OCI-LY3 (cell line): ENCODE data around the gene SUN5.

Experiments used
- H2AFZ ChIP-seq: fragments of 200-600, 300-600 bp; shearing (Covaris generic); 2 replicates; pipeline ENCODE4 v1.6.0; 2014; ENCODE audit warnings: antibody characterized with exemption, low read depth, low read length
- H3K27ac ChIP-seq: fragments of 200-600, 300-600 bp; sonication (generic); 2 replicates; pipeline ENCODE4 v1.5.1; 2014; ENCODE audit warnings: mild to moderate bottlenecking, low read length, moderate library complexity, mixed read lengths
- H3K27me3 ChIP-seq: fragments of 200-600, 300-600 bp; sonication (generic); 2 replicates; pipeline ENCODE4 v1.6.1; 2014; ENCODE audit warnings: low read depth, low read length, mixed read lengths
- H3K36me3 ChIP-seq: fragments of 200-600, 300-600 bp; sonication (generic); replicated peaks from 2 replicates; pipeline ENCODE3; 2014; ENCODE audit warnings: low read depth, low read length, mixed read lengths
- H3K4me1 ChIP-seq: fragments of 300-600, 200-600 bp; sonication (generic); 2 replicates; pipeline ENCODE4 v1.6.1; 2014; ENCODE audit warnings: low read length, mixed read lengths
- H3K4me2 ChIP-seq: fragments of 200-600, 300-600 bp; sonication (generic); 2 replicates; pipeline ENCODE4 v1.6.1; 2014; ENCODE audit warnings: low read length, mixed read lengths
- H3K4me3 ChIP-seq: fragments of 300-600, 200-600 bp; sonication (generic); 2 replicates; pipeline ENCODE4 v1.5.1; 2014; ENCODE audit warnings: antibody characterized with exemption, mild to moderate bottlenecking, low read length, moderate library complexity
- H3K79me2 ChIP-seq: fragments of 300-600, 200-600 bp; shearing (Covaris generic); 2 replicates; pipeline ENCODE4 v1.6.1; 2014; ENCODE audit warnings: mild to moderate bottlenecking, low read length, mixed read lengths
- H3K9ac ChIP-seq: fragments of 300-600, 200-600 bp; shearing (Covaris generic); 2 replicates; pipeline ENCODE4 v1.6.0; 2014; ENCODE audit warnings: mild to moderate bottlenecking, low read length, moderate library complexity
- H3K9me3 ChIP-seq: fragments of 200-600, 300-600 bp; shearing (Covaris generic); 2 replicates; pipeline ENCODE4 v1.6.1; 2014; ENCODE audit warnings: low read length, mixed read lengths; ENCODE audit not compliant: insufficient read depth
- H4K20me1 ChIP-seq: fragments of 200-600, 300-600 bp; sonication (generic); 2 replicates; pipeline ENCODE4 v1.6.1; 2016; ENCODE audit warnings: low read length, mixed read lengths; ENCODE audit not compliant: insufficient read depth
- EZH2phosphoT487 ChIP-seq: fragments of 200-600 bp; shearing (Covaris generic); IDR thresholded peaks from 2 replicates; pipeline ENCODE4 v1.6.1; 2018; ENCODE audit warnings: antibody characterized with exemption, mixed run types, low read depth
- TF ChIP-seq, protein P1 (sequence below): fragments of 200-600, 300-600 bp; sonication (generic); IDR thresholded peaks from 2 replicates; pipeline ENCODE4 v1.5.1; 2014; ENCODE audit warnings: antibody characterized with exemption, low read length, low read depth

Gene SUN5

DNA sequence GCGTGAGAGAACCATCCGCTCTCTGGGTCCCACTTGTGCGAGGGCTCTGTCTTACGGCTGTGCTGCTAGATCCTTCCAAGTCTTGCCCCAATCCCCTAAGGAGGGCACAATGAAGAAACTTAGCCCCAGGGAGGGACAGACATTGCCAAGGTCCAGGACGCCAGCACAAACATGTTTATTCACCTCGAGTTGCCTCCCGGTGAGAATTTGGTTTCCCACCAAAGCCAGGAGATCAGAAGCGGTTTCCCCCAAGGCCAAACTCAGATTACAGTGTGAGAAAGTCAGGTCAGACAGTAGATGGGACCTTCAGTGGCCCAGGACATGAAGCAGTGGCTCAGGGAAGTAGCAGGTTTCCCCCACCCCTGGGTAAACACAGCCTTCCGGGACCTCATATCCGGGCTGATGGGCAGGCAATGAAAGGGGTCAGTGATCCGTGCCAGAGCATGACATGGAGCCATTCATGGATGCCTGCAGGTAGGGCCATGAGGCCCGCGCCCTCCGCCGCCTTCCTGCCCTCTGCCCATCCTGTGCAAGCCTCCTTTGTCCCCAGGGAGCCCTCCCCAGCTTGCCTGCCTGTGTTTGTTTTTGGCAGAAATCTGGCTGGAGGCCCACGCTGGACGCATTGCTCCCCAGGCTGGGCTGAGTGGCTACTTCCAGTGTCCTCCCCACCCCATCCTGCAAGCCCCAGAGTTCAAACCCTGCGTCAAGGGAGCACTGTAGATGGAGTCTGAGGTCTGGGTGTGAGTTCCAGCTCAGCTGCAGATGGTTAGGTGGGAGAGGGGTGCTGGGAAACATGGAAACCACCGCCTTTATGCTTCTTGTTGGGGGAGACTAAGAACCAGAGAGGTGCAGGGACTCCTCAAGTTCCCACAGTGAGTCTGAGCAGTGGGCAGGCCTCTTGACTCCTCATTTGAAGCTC, 5.2 kb upstream of the SUN5 start:
- no peak overlapping the region for H2AFZ ChIP-seq
- H3K4me2 ChIP-seq, result no peak overlapping the region
- H3K36me3 ChIP-seq, result no peaks in the 10 kb centered on the region
- no peak overlapping the region for H3K27ac ChIP-seq
- no peaks in the 10 kb centered on the region for H3K4me1 ChIP-seq
- no peaks in the 10 kb centered on the region for H3K9me3 ChIP-seq
- TF ChIP-seq, protein P1, sequence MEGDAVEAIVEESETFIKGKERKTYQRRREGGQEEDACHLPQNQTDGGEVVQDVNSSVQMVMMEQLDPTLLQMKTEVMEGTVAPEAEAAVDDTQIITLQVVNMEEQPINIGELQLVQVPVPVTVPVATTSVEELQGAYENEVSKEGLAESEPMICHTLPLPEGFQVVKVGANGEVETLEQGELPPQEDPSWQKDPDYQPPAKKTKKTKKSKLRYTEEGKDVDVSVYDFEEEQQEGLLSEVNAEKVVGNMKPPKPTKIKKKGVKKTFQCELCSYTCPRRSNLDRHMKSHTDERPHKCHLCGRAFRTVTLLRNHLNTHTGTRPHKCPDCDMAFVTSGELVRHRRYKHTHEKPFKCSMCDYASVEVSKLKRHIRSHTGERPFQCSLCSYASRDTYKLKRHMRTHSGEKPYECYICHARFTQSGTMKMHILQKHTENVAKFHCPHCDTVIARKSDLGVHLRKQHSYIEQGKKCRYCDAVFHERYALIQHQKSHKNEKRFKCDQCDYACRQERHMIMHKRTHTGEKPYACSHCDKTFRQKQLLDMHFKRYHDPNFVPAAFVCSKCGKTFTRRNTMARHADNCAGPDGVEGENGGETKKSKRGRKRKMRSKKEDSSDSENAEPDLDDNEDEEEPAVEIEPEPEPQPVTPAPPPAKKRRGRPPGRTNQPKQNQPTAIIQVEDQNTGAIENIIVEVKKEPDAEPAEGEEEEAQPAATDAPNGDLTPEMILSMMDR, result no peak
- TF ChIP-seq EZH2phosphoT487, result no peak
- no peak overlapping the region for H3K4me3 ChIP-seq
- H3K79me2 ChIP-seq, result no peaks in the 10 kb centered on the region
- peaks cover 16% of the 10 kb centered on the region for H3K27me3 ChIP-seq
- H4K20me1 ChIP-seq, result no peaks in the 10 kb centered on the region
- H3K9ac ChIP-seq, result no peak overlapping the region

DNA sequence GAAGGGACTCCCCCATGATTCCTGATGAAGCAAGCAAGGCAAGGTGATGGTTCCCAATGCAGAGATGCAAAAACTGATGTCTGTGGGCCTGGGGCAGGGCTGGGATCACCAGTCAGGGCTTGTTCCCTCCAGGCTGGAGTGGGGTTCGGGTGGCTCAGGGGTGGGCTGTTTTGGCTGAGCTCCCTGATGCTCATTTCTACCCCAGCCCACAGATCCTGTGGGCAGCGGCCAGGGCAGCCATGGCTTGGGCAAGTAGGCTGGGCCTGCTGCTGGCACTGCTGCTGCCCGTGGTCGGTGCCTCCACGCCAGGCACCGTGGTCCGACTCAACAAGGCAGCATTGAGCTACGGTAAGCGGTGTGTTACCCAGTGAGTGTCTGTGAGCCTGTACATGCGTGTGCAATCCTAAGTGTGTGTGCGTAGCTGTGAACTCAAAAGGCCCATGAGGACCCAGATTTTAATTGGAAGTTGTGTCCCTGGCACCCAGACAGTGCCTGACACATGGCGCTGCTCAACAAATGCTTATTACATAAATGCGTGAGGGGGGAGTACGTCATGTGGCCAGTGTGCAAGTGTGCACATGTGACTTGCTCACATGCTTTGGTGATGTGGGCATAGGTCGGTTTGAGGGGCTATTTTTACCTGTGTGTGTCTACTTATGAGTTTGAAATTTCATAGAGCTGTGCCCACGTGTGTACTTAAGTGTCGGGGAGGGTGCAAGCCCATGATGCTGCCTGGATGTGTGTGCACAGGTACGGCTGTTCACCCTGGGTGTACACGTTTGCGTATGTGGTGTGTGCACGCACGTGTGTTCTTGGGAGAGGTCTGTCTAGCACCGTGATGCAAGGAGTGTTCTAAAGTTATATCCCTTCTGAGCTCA, 4.3 kb upstream of the SUN5 start:
- no peaks in the 10 kb centered on the region for H3K79me2 ChIP-seq
- H3K27ac ChIP-seq, result no peak overlapping the region
- H3K36me3 ChIP-seq, result no peaks in the 10 kb centered on the region
- H3K9ac ChIP-seq, result no peak overlapping the region
- no peak overlapping the region for H2AFZ ChIP-seq
- TF ChIP-seq, protein P1, result no peak
- no peak for TF ChIP-seq EZH2phosphoT487
- H3K4me3 ChIP-seq, result no peak overlapping the region
- H4K20me1 ChIP-seq, result no peaks in the 10 kb centered on the region
- no peaks in the 10 kb centered on the region for H3K4me1 ChIP-seq
- H3K9me3 ChIP-seq, result no peaks in the 10 kb centered on the region
- H3K4me2 ChIP-seq, result no peak overlapping the region
- H3K27me3 ChIP-seq, result peaks cover 16% of the 10 kb centered on the region

DNA sequence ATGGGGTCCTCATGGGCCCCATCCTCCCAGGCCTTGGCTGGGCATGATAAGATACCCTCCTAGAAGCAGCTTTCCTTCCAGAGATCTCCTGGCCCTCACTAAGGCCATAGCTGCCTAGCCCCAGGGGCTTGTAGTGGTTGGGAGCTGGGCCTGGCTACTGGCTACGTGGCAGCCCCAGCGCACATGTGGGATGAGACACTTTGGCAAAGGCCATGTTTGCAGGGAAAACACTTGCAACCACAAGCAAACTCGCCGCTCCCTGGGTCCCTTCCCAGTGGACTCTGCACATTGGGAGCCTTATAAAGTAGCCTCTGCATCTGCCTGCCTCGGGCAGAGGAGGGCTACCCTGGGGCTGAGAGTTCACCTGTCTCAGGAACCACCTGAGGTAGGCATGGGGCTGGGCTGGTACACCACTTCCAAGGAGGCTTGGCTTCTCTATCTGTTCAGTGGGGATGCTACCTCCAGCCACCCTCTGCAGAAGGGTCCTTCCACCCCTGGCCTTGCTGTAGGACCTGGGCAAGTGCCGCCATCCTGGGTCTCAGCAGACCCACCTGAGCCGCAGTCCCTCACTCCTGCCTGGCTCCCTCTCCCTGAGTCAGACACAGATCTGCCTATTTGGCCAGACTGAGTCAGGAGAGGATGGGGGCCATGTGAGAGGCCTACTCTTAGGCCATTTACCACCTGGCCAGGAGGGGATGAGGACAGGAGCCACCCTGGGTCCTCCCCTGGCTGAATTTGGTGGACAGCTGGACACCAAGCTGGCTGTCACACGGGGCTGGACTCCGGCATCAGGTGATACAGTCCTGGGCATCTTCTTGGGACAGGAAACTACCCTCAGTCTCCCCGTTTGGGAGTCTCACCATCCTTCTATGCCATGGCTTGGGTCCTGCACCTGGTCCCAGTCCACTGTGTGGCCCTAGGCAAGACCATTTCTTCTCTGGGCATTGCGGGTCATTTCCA, 3.4 kb upstream of the SUN5 start, which contains the start of gene BPIFB2:
Gene BPIFB2, plus strand, starts transcription at position 329 of the 960 bp plus-strand sequence. CDS start 871 bp downstream, outside the sequence.
- TF ChIP-seq, protein P1, result no peak
- no peak for TF ChIP-seq EZH2phosphoT487
- Histone ChIP-seq H3K27ac (no peak within 1 kb of the TSS), H3K9ac (no peak within 1 kb of the TSS), H3K4me3 (no peak within 1 kb of the TSS), H3K4me2 (no peak within 1 kb of the TSS), H2AFZ (no peak within 1 kb of the TSS), H3K4me1 (no peaks in the 10 kb centered on the region), H3K36me3 (no peaks in the 10 kb centered on the region), H4K20me1 (no peaks in the 10 kb centered on the region), H3K27me3 (peaks cover 15% of the 10 kb centered on the region), H3K9me3 (no peaks in the 10 kb centered on the region), H3K79me2 (no peaks in the 10 kb centered on the region)
